Measurements from ENCODE around the gene DUOXA1.
"Not testable (repeated sequence)": the region's sequence is repeated elsewhere in the genome, so short reads cannot be mapped to it uniquely, and the experiment has no call there.

Gene DUOXA1

GRCh38 chr15:45151998-45152828 is 22.5 kb upstream of the DUOXA1 start:
- DNase-seq (ENCODE audit: low read depth in 2 of 2): no peak

DNA sequence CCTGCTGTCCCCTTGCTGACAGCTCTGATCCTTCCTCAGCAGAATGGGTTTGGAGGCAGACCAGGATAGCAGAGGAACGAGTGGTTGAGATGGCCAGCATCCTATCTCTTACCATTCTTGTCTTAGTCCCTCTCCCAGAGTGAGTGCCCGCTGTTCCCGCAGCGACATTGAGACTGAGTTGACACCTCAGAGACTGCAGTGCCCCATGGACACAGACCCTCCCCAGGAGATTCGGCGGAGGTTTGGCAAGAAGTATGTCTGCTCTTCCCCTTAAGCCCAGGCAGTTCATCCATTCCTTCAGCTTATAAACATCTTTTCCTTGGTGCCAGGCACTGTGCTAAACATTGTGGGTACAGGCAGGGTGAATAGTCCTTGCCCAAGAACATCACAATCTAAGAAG is 21.3 kb upstream of the DUOXA1 start:
- no peak for DNase-seq (ENCODE audit: low read depth in 2 of 2)

DNA sequence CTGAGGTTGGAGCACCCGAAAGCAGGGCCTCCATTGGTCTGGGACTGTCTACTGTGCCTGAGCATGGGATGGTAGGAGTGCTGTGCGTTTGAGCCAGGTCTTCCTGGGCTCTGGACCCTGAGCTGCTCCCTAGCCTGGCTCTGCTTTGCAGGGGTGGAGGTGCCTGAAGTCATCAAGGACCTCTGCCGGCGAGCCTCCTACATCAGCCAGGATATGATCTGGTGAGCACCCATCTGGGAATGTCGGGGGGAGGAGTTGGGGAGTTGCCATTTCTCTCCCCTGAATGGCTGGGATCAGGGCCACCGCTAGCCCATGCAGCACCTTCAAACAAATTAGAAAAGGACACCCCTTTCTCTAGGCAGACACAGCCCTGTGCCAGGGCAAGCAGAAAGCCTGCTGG is 20.8 kb upstream of the DUOXA1 start:
- DNase-seq (ENCODE audit: low read depth in 2 of 2): no peak

DNA sequence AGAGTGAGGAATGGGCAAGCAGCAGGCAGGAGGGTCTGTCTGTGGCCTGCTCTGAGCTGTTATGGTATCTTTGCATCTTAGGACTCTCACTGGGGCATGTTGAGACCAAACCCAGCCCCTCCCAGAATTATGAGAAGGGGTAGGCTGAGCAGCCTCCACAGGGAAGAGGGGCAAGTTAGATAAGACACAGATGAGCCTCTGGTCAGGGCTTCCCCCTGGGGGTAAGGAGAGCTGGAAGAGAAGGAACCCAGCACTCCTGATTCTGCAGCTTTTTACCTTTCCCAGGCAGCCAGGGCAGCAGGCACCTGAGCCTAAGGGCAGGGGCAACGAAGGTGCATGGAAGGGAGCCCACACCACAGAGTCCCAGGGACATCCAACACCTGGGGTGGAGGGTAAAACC is 19.4 kb upstream of the DUOXA1 start:
- DNase-seq (ENCODE audit: low read depth in 2 of 2): no peak

- DNase-seq (ENCODE audit: low read depth in 2 of 2): no peak
Measured at GRCh38 chr15:45148076-45149059, 18.7 kb upstream of the DUOXA1 start.

DNA sequence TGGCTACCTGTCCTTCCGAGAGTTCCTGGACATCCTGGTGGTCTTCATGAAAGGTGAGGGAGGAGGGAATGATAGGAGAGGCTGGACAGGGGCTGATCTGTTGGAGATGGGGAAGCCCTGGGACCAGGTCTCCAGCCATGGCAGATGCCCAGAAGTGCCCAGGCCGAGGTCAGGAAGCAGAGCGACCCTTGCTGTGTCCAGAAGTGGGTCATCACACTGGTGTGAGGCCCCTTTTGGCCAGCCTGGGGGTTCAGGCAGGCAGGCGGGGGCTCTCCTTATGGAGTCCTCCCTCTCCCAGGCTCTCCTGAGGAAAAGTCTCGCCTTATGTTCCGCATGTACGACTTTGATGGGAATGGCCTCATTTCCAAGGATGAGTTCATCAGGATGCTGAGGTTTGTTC is 17.9 kb upstream of the DUOXA1 start:
- DNase-seq (ENCODE audit: low read depth in 2 of 2): no peak

DNA sequence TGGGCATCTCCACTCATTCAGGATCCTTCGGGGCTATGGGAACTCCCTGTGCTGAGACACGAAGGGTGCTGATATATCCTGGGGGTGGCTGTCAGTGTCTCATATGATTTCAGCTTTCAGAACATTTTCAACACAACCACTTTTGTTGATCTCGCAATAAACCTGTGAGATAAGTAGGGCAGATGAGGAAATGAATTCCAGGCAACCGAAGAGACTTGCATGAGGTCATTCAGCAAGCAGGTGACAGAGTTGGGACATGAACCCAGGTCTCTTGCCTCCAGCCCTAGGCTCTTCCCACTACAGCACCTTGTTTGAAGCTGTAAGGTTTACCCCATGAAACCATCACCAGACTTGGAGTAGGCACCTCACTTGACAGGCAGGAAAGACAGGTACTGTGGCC is 16.7 kb upstream of the DUOXA1 start:
- no peak for DNase-seq (ENCODE audit: low read depth in 2 of 2)

GRCh38 chr15:45144775-45145174 is 15.1 kb upstream of the DUOXA1 start:
- DNase-seq (ENCODE audit: low read depth in 2 of 2): no peak

DNA sequence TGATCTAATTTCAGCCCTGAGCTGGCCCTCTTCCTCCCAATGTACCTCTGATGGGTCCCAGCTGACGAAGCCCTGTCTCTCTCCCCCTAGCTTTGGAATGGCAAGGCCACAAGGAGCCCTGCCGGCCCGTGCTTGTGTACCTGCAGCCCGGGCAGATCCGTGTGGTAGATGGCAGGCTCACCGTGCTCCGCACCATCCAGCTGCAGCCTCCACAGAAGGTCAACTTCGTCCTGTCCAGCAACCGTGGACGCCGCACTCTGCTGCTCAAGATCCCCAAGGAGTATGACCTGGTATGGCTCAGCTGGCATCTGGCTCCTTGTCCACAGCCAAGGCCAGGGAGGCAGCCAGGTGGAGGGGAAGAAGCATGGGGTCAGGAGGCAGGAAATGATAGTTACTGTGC is 14.3 kb upstream of the DUOXA1 start:
- no peak for DNase-seq (ENCODE audit: low read depth in 2 of 2)

DNA sequence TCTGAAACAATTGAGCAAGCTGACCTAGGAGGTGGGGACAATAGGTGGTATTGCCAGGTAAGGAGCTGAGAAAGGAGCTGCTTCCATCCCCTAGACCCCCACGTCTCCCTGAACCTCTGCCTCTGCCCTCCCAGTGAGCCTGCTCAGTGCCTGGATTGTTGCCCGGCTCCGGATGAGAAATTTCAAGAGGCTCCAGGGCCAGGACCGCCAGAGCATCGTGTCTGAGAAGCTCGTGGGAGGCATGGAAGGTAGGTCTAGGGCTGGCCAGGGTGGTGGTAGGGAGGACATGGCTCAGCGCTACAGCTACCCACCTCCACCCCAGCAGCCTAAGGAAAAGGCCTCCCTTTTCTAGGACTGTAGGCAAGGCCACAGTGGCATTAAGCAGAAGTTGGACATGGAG is 13.4 kb upstream of the DUOXA1 start:
- no peak for DNase-seq (ENCODE audit: low read depth in 2 of 2)

DNA sequence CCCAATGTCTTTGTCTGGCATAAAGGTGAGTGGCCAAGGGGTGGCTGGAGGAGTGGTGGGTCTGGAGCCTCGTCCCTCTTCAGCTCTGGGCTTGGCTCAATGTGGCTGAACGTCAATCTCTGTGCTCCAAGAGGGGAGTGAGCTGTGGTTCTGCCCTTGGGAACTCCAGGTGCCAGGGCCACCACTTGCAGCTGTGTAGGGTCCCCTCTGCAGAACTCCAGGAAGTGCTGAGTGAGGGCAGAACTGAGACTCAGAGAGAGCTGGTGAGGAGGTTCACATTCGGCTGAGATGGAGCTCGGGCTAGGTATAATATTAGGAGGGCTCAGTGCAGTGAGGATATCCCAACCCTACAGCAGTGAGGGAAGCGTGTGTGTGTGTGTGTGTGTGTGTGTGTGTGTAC is 11.7 kb upstream of the DUOXA1 start:
- DNase-seq (ENCODE audit: low read depth in 2 of 2): no peak

DNA sequence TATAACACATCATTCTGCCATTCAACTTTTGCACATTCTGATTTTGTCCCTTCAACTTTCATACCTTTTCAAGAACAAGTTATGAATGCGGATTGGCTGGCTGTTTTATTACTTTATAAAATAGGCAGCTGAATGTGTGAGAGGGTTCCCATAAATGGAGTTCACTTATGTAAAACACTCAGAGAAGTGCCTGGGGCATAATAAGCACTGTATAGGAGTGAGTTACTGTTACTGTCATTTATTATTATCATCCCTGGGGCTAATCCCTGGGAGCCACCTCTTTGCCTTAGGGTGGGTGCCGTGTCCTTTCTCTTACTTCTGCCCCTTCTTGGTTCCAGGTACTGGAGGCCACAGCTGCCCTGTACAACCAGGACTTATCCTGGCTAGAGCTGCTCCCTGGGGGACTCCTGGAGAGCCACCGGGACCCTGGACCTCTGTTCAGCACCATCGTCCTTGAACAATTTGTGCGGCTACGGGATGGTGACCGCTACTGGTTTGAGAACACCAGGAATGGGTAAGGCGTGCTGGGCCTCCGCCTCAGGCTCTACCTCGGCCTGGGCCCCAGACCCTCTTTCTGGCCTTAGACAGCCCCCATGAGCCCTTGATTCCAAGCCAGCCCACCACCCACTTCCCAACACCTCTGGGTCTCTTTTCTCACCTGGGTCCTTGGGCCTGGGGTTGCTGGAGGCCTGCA is 11.0 kb upstream of the DUOXA1 start:
- DNase-seq (ENCODE audit: low read depth in 2 of 2): no peak

DNA sequence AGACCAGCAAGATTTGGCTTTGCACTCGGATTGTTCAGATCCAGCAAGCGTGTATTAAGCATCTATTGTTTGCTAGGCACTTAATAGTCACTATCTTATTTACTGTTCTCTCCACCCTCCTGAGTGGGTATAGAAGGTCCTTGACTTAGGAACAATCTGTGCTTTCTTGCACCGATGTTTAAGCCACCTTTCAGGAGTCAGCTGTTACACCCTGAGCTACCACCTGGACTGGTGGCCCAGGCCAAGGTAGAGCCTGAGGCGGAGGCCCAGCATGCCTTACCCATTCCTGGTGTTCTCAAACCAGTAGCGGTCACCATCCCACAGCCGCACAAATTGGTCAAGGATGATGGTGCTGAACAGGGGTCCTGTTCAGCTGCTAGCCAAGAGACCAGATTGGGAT is 10.1 kb upstream of the DUOXA1 start:
- DNase-seq (ENCODE audit: low read depth in 2 of 2): no peak

- DNase-seq (ENCODE audit: low read depth in 2 of 2): no peak
Measured at GRCh38 chr15:45138814-45139765, 9.4 kb upstream of the DUOXA1 start.

DNA sequence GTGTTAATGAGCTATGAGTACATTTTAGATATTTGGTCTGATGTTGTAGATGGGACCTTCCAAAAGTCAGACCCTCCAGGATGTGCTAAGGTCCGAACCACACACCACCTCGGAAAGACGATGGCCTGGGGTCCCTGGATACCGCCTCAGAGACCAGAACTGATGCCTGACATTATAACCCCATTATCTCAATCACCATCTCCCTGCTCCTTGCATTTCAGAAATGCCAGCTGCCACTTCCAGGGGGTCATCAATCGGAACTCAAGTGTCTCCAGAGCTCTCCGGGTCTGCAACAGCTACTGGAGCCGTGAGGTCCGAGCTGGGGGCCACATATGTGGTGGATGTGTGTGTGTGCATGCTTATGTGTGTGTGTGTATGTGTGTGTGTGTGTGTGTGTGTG is 8.0 kb upstream of the DUOXA1 start:
- DNase-seq (ENCODE audit: low read depth in 2 of 2): no peak

- DNase-seq (ENCODE audit: low read depth in 2 of 2): no peak
Measured at GRCh38 chr15:45136378-45136764, 6.7 kb upstream of the DUOXA1 start.

DNA sequence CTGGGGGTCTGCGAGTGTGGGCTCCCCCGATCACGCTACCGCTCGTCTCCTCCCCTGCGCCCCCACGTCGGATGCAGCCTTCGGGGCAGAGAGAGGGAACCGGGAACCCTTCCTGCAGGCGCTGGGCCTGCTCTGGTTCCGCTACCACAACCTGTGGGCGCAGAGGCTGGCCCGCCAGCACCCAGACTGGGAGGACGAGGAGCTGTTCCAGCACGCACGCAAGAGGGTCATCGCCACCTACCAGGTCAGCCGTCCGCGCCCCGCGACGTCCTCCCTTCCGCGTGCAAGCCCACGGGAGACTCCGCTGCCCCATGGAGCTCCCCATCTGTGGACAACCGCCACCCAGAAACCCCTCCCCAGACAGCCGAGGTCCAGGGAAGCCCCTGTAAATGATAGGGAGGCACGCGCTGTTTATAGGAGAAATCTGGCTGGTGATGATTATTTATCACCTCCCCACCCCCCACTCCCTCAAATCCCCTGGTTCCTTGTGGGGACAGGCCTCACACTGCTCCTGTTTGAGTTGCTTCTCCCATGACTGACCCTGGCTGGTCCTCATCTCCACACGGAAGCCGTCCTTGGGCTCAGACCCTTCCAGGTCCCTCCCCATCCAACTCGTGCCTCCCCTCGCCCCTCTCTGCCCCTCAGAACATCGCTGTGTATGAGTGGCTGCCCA is 6.2 kb upstream of the DUOXA1 start:
- DNase-seq (ENCODE audit: low read depth in 2 of 2): not testable (repeated sequence)

- DNase-seq (ENCODE audit: low read depth in 2 of 2): no peak
Measured at GRCh38 chr15:45134682-45135604, 5.3 kb upstream of the DUOXA1 start.

- DNase-seq (ENCODE audit: low read depth in 2 of 2): no peak
Measured at GRCh38 chr15:45134046-45134445, 4.4 kb upstream of the DUOXA1 start.

- DNase-seq (ENCODE audit: low read depth in 2 of 2): no peak
Measured at GRCh38 chr15:45133561-45133920, 3.9 kb upstream of the DUOXA1 start.

Measured in stimulated activated CD4-positive, alpha-beta T cell treated with anti-CD3 and anti-CD28 coated beads, Interleukin-15, amount 100 ng/mL, for 48 hours (primary cell).